Fibroblast of the conjunctiva (primary cell): ENCODE data around the gene DDI2.
A peak's percentile ranks its signal among the peaks of the same experiment; 100 is the strongest.

ENCODE experiments used
- DNase-seq: peaks from one replicate; pipeline ENCODE4 v3.0.0-alpha.2; 2010; ENCODE audit warnings: low read depth

The DDI2 gene

DNA sequence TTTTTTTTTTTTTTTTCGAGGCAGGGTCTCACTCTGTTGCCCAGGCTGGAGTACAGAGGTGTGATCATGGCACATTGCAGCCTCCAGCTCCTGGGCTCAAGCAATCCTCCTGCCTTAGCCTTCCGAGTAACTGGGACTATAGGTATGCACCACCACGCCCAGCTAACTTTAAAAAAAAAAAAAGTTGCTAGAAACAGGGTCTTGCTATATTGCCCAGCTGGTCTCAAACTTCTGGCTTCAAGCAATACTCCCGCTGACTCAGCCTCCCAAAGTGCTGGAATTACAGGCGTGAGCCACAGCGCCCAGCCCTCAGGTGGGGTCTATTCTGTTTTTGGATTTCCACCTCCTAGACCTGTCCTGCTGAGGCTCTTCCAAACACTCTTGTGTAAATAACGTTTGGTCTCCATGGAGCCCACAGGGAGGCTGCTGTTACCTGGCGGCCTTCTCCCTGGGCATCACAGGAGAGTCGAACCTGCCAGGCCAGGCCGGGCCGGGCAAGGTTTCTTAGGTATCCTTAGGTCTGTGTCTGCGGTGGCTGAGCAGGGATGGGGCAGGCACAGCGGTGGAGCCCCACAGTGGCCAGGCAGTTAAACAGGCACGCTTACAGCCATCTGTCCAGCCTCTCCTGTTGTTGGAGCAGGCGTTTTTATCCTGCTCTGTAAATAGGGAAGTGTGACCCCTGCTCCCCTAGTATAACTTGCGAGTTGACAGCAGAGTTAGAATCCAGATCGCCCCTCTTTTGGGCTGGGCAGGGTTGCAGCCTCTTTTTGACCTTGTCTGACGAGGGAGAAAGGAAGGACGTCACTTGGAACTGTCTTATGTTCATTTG lies 85.7 kb downstream of the DDI2 start:
- no peak for DNase-seq

DNA sequence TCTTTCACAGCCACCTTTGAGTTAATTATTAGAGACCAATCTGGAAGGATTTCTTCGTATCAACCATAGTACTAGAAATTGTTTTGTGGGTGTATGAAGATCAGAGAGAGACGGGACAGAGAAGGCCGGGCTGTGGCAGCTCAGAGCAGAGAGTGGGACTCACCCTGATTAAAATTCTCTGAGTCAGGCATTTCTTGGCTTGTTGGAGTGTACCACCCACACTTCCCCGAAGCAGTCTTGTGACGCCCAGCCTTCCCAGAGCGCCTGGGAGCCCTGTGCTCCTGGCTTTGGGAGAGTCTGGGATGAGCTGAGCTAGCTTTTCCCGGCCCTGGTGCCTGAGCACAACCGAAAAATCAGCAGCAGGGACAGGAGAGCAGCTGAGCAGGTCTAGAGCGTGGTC lies 86.3 kb downstream of the DDI2 start:
- DNase-seq: peak; percentile 75

DNA sequence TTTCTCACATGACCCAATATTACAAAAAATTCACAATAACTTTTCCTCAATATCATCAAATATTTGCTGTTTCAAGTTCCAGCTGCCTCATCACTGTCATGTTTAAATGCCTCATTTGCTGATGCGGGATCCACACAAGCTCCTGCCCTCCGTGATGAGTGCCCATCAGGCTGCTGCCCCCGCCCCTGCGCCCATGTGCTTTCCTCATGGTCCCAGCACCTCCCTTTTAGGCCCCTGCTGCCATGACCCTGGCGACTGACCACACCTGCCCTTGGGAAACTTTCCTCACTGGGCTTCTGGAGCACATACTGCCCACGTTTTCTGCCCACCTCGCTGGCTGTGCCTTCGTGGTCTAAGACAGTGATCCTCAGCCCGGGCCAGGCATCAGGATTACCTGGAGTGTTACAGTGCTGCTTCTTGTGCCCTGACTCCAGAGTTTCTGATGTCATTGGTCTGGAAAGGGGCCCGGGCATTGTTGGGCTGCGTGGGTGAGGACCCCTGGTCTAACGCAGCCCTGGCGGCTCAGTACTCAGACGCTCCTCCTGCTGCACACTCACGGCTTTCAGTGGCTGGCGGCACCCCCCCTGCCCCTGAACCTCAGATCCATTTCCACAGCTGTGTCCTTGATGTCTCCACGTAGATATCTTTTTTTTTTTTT lies 87.4 kb downstream of the DDI2 start:
- no peak for DNase-seq

DNA sequence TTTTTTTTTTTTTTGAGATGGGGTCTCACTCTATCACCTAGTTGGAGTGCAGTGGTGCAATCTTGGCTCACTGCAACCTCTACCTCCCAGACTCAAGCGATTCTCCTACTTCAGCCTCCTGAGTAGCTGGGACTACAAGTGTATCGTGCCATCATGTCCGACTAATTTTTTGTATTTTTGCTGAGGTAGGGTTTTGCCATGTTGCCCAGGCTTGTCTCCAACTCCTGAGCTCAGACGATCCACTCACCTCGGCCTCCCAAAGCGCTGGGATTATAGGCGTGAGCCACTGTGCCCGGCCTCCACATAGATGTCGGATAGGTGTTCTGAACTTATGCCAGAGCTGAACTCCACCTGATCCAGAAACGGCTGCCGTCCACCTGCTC lies 87.9 kb downstream of the DDI2 start:
- no peak for DNase-seq

DNA sequence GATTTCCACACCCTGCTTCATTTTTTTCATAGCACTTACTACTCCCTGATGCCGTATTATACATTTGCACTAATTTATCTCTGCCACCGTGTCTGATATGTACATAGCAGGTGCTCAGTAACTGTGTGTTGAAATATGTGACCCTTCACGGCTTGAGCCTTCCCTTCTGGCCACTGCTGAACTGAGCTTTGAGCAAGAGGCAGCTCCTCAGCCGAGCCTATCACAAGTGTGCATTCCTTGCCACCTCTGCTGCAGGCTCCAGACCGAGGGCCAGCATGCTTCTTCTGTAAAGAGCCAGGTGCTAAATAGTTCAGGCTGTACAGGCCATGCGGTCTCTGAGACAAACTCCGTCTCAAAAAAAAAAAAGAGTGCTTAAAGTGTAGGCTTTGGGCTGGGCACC lies 89.5 kb downstream of the DDI2 start:
- DNase-seq: no peak

DNA sequence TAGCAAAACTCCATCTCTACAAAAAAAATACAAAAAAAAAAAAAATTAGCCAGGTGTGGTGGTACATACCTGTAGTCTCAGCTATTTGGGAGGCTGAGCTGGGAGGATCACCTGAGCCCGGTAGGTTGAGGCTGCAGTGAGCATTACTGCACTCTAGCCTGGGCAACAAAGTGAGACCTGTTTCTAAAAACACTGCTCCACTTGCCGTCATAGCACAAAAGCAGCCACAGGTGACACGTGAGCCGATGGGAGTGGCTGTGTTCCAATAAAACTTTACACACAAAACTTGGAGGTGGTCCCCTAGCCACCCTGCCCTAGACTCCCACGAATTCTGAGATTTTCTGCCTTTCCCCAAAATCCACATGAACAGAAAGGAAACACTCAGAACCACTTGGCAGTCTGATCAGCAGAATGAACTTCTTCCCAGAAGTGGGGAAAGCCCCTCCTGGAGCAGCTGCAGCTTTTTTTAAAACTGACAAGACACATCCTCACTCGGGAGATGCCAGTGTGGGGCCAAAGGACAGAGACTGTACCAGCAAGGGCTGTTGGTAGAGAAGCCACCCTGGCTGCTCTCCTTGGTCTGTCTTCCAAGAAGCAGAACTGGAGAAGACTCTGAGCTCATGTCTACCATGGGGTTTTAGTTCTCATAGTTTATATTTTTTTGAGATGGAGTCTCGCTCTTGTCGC lies 90.1 kb downstream of the DDI2 start:
- DNase-seq: no peak

DNA sequence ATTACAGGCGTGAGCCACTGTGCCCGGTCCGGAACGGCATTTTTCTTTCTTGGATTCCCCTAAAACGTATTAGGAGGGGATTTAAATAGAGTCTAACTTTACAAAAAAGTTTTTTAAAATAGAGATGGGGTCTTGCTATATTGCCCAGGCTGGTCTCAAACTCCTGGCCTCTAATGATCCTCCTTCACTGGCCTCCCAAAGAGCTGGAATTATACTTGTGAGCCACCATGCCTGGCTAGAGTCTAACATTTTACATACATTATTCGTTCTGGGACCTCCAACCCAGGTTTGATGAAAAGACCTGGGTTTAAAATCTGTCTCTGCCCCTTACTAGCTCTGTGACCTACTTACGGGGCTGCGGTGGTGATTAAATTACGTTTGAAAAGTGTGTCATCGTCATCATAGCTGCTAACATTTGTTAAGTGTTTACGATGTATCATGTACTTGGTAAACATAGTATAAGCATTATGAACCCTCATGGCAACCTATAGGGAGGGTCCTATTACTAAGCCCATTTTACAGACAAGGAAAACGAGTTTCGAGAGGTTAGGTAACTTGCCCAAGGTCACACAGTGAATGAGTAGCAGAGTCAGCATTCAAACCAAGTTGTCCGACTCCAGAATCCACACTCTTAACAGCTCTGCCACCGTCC lies 91.4 kb downstream of the DDI2 start:
- DNase-seq: no peak

DNA sequence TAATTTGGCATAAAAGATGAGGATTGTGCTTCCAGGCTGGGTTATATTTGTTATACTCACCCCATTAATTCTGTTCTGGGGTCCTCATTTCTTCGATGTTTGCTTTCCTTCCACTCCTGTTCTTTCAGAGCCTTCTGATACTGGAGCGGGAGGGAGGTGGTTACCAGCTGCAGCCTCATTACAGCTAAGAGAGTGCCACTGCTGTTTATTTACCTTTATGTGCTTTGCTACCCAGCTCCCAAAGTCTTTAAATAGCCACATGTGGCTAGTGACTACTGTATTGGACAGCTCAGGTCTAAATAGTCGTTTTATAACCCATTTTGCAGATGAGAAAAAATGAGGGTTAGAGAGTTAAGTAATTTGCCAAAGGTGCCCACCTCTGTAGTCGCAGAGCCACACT lies 92.0 kb downstream of the DDI2 start:
- DNase-seq: no peak

DNA sequence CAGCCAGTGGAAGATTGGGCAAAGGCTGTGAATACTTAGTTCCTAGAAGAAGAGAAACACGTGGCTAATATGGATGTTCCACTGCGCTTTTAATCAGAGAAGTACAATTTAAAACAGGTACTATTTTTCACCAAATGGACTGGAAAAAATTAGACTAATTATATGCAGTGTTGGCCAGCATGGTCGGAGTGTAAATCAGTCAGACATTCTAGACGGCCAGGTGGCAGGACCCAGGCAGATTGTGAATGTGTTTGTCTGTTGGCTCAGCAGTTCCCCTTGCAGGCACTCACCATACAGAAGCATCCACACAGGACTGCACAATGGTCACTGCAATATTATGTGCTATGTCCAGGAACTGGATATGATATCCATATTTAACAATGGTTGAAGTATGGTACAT lies 94.9 kb downstream of the DDI2 start:
- DNase-seq: no peak

DNA sequence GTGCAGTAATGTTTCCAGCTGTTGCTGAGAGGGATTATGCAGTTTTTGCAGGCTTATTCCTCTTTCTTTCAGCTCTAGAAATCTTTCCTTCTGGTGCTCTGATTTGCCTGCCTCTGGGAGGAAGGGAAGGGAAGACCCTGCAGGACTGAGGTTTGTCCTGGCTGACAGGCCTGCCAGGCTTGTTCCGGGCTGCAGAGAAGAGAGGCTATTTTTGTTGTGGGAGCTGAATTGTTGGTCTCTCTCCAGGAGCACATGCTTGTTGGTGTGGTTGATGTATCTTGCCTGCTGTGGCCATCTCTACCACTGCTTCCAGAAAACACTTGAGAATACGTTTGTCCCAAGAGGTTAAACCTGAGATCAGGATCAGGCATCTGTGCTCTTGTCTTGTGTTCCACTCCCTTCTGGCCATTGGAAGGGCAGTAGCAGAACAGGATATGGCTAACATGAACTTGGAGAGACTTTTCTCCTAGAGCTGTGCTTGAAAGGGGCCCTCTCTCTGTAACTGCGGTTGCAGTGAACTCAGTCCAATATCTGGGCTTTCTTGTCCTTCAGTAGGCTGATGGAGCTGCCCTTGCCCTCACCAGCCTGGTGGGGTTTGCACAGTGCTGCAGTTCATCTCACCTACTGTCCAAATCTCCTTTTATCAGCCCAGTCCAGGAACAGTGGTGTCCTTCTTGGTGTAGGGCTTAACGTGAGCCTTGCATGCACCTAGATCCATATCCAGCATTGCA lies 97.3 kb downstream of the DDI2 start:
- DNase-seq: peak; percentile 31

DNA sequence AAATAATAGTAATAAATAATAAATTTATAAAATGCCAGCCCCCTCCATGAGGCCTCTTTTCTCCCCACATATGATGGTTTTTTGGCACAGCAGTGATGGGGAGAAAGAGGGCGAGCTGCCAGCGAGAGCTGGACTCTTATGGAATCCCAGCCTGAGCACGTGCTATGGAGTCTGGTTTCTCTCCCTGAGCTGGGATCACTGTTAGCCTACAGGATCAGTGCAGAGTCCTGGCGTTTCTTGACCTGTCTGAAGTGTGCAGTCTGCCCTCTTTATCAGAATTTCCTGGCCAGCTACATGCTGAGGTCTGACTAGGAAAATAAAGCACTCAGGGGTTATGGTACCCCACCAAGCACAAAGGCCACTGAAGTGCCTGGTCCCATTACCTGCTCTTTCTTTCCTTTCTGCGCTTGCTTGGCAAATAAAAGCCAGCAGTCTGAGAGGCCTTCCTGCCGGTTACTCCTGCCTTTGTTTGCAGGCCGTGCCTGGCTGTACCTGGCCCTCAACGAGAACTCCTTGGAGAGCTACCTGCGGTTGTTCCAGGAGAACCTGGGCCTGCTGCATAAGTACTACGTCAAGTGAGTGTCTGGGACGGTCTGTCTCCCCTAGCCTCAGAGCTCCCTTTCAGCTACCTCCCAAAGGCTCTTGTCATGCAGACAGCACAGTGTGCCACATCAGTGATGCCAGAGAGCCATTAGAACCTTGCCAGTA lies 100.3 kb downstream of the DDI2 start:
- DNase-seq: no peak

DNA sequence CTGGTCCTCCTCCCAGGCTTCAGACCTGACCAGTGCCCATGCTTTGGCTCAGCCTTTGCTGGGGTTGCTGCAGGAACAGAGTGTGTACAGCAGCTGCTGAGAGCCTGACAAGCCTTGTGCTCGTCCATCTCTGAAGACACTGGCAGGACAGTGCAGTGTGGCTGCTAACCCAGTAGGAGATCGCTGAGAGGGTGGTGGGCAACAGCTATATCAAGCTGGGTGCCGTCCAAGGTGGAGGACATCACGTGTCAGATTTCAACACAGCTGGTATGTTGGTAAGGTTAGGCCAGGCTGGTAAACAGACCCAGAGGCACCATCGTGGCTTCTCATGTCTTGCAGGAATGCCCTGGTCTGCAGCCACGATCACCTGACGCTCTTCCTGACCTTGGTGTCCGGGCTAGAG lies 100.9 kb downstream of the DDI2 start:
- DNase-seq: no peak
